Neural cell (in vitro differentiated cells): ENCODE results near the gene SEPTIN5.
A peak's percentile ranks its signal among the peaks of the same experiment; 100 is the strongest.

ENCODE experiments used
- MXI1 ChIP-seq: fragments of 450-650 bp; conservative IDR thresholded peaks from 2 replicates; pipeline ENCODE4 v1.6.1; 2014; ENCODE audit warnings: antibody characterized with exemption, mild to moderate bottlenecking; ENCODE audit not compliant: poor library complexity, severe bottlenecking
- TF ChIP-seq, protein P1 (sequence below): fragments of 450-650 bp; IDR thresholded peaks from 2 replicates; pipeline ENCODE4 v1.5.1; 2014; ENCODE audit warnings: antibody characterized with exemption, mild to moderate bottlenecking, moderate library complexity; ENCODE audit not compliant: poor library complexity, severe bottlenecking
- TF ChIP-seq, protein P2 (sequence below): IDR thresholded peaks from 2 replicates; pipeline ENCODE4 v1.6.1; 2012; ENCODE audit warnings: borderline replicate concordance

DNA sequence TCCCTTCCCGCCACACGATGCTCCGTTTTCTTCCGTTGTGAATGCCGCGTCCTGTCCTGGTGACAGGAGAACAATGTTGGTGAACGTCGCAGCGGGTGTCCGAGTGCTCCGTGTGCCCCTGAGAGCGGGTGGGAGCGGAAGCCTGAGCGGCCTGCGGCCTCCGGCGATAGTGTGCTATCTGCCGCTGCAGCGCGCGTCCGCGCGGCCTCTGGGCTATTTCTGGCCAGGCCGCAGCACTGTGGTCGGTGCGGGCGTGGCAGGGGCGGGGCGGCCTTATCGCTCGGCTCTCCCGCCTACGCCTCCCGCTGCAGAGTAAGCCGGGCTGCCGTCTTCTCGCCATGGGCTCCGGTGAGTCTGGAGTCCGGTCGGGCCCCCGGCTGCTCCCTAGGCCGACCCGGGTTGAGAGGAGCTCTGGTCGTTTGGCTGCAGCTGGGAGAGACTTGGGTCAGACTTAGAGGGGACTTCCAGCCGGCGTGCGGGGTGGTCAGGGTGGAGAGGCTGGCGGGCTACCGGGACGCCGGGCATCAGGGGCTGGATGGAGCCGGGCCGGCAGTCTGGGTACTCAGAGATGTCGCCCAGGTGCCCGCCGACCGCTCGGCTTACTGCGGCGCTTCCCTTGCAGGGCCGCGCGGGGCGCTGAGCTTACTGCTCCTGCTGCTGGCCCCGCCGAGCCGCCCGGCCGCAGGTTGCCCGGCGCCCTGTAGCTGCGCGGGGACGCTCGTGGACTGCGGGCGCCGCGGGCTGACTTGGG, 9.1 kb downstream of the SEPTIN5 start, which contains the start of gene GP1BB:
- TF ChIP-seq MXI1 = no peak
- TF ChIP-seq, protein P1, sequence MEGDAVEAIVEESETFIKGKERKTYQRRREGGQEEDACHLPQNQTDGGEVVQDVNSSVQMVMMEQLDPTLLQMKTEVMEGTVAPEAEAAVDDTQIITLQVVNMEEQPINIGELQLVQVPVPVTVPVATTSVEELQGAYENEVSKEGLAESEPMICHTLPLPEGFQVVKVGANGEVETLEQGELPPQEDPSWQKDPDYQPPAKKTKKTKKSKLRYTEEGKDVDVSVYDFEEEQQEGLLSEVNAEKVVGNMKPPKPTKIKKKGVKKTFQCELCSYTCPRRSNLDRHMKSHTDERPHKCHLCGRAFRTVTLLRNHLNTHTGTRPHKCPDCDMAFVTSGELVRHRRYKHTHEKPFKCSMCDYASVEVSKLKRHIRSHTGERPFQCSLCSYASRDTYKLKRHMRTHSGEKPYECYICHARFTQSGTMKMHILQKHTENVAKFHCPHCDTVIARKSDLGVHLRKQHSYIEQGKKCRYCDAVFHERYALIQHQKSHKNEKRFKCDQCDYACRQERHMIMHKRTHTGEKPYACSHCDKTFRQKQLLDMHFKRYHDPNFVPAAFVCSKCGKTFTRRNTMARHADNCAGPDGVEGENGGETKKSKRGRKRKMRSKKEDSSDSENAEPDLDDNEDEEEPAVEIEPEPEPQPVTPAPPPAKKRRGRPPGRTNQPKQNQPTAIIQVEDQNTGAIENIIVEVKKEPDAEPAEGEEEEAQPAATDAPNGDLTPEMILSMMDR = no peak
- TF ChIP-seq, protein P2, sequence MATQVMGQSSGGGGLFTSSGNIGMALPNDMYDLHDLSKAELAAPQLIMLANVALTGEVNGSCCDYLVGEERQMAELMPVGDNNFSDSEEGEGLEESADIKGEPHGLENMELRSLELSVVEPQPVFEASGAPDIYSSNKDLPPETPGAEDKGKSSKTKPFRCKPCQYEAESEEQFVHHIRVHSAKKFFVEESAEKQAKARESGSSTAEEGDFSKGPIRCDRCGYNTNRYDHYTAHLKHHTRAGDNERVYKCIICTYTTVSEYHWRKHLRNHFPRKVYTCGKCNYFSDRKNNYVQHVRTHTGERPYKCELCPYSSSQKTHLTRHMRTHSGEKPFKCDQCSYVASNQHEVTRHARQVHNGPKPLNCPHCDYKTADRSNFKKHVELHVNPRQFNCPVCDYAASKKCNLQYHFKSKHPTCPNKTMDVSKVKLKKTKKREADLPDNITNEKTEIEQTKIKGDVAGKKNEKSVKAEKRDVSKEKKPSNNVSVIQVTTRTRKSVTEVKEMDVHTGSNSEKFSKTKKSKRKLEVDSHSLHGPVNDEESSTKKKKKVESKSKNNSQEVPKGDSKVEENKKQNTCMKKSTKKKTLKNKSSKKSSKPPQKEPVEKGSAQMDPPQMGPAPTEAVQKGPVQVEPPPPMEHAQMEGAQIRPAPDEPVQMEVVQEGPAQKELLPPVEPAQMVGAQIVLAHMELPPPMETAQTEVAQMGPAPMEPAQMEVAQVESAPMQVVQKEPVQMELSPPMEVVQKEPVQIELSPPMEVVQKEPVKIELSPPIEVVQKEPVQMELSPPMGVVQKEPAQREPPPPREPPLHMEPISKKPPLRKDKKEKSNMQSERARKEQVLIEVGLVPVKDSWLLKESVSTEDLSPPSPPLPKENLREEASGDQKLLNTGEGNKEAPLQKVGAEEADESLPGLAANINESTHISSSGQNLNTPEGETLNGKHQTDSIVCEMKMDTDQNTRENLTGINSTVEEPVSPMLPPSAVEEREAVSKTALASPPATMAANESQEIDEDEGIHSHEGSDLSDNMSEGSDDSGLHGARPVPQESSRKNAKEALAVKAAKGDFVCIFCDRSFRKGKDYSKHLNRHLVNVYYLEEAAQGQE = peak; percentile 45
